Neural cell (in vitro differentiated cells): Measurements from ENCODE around the gene SVOPL. TPM values are rescaled to one million over a fixed set of nuclear protein-coding genes. Genes with fewer than 3 reads are reported as not detected.

ENCODE experiments used
- H2AFZ ChIP-seq: fragments of 200-600, 300-800 bp; sonication (generic), shearing (Covaris generic); 2 replicates; pipeline ENCODE4 v1.6.0; 2014; ENCODE audit warnings: low read depth, mild to moderate bottlenecking, antibody characterized with exemption, low read length, moderate library complexity
- H3F3A ChIP-seq: fragments of 200-600 bp; shearing (Covaris generic); 2 replicates; pipeline ENCODE4 v1.6.1; 2016; ENCODE audit warnings: mild to moderate bottlenecking, moderate library complexity, mixed read lengths, antibody characterized with exemption, low read length; ENCODE audit not compliant: insufficient read depth, poor library complexity, severe bottlenecking
- H3K27ac ChIP-seq: fragments of 200-600, 300-800 bp; sonication (generic), shearing (Covaris generic); 2 replicates; pipeline ENCODE4 v1.5.1; 2014; ENCODE audit warnings: mild to moderate bottlenecking, low read length, moderate library complexity
- H3K27me3 ChIP-seq: fragments of 300-800, 200-600 bp; sonication (generic), shearing (Covaris generic); 2 replicates; pipeline ENCODE4 v1.6.0; 2014; ENCODE audit warnings: mild to moderate bottlenecking, low read depth, low read length, moderate library complexity; ENCODE audit not compliant: insufficient read depth
- H3K36me3 ChIP-seq: fragments of 300-800, 200-600 bp; sonication (generic), shearing (Covaris generic); 2 replicates; pipeline ENCODE4 v1.5.1; 2014; ENCODE audit warnings: mild to moderate bottlenecking, antibody characterized with exemption, low read length, moderate library complexity; ENCODE audit not compliant: insufficient read depth
- H3K4me2 ChIP-seq: fragments of 300-800, 200-600 bp; sonication (generic), shearing (Covaris generic); 2 replicates; pipeline ENCODE4 v1.6.0; 2014; ENCODE audit warnings: mild to moderate bottlenecking, low read length
- H3K4me3 ChIP-seq: fragments of 300-800, 200-600 bp; sonication (generic), shearing (Covaris generic); 2 replicates; pipeline ENCODE4 v1.5.1; 2014; ENCODE audit warnings: mild to moderate bottlenecking, low read length, moderate library complexity
- H3K79me2 ChIP-seq: fragments of 200-600 bp; shearing (Covaris generic); replicated peaks from 2 replicates; pipeline ENCODE4 v1.6.0; 2014; ENCODE audit warnings: mild to moderate bottlenecking, low read length, moderate library complexity; ENCODE audit not compliant: insufficient read depth
- H3K9ac ChIP-seq: fragments of 300-800, 200-600 bp; sonication (generic), shearing (Covaris generic); 2 replicates; pipeline ENCODE4 v1.6.1; 2016; ENCODE audit warnings: mild to moderate bottlenecking, low read length, mixed read lengths
- H3K9me2 ChIP-seq: fragments of 200-600 bp; shearing (Covaris generic); 2 replicates; pipeline ENCODE4 v1.6.1; 2016; ENCODE audit warnings: mild to moderate bottlenecking, low read length, mixed read lengths; ENCODE audit not compliant: insufficient read depth
- H3K9me3 ChIP-seq: fragments of 200-600, 300-800 bp; sonication (generic), shearing (Covaris generic); 2 replicates; pipeline ENCODE4 v1.6.1; 2016; ENCODE audit warnings: mild to moderate bottlenecking, mixed run types, low read length, moderate library complexity, mixed read lengths
- H4K20me1 ChIP-seq: fragments of 200-600 bp; shearing (Covaris generic); 2 replicates; pipeline ENCODE4 v1.6.1; 2016; ENCODE audit warnings: mild to moderate bottlenecking, mixed run types; ENCODE audit not compliant: insufficient read depth
- CTCF ChIP-seq: fragments of 450-650 bp; IDR thresholded peaks from 2 replicates; pipeline ENCODE4 v1.5.1; 2014; ENCODE audit warnings: antibody characterized with exemption, mild to moderate bottlenecking, moderate library complexity; ENCODE audit not compliant: poor library complexity, severe bottlenecking
- EP300 ChIP-seq: fragments of 450-650 bp; conservative IDR thresholded peaks from 2 replicates; pipeline ENCODE4 v1.6.1; 2014; ENCODE audit warnings: antibody characterized with exemption, mild to moderate bottlenecking, moderate library complexity; ENCODE audit not compliant: poor library complexity, severe bottlenecking
- EZH2 ChIP-seq: fragments of 200-600, 300-800 bp; shearing (Covaris generic), sonication (generic); IDR thresholded peaks from 2 replicates; pipeline ENCODE4 v1.6.1; 2014; ENCODE audit warnings: antibody characterized with exemption, low read length, borderline replicate concordance, mild to moderate bottlenecking; ENCODE audit not compliant: insufficient read depth, poor library complexity, severe bottlenecking
- MXI1 ChIP-seq: fragments of 450-650 bp; conservative IDR thresholded peaks from 2 replicates; pipeline ENCODE4 v1.6.1; 2014; ENCODE audit warnings: antibody characterized with exemption, mild to moderate bottlenecking; ENCODE audit not compliant: poor library complexity, severe bottlenecking
- POLR2AphosphoS5 ChIP-seq: IDR thresholded peaks from 2 replicates; pipeline ENCODE4 v1.6.1; 2012
- RAD21 ChIP-seq: fragments of 450-650 bp; conservative IDR thresholded peaks from 2 replicates; pipeline ENCODE4 v1.6.1; 2014; ENCODE audit warnings: antibody characterized with exemption, mild to moderate bottlenecking, moderate library complexity
- REST ChIP-seq: IDR thresholded peaks from 2 replicates; pipeline ENCODE4 v1.6.1; 2012; ENCODE audit warnings: borderline replicate concordance
- SMC3 ChIP-seq: fragments of 450-650 bp; conservative IDR thresholded peaks from 2 replicates; pipeline ENCODE4 v1.6.1; 2014; ENCODE audit warnings: antibody characterized with exemption, mild to moderate bottlenecking, moderate library complexity; ENCODE audit not compliant: poor library complexity
- TAF1 ChIP-seq: IDR thresholded peaks from 2 replicates; pipeline ENCODE4 v1.6.1; 2012; ENCODE audit warnings: low read depth
- polyA plus RNA-seq: library from polyadenylated mRNA; depleted of rRNA; stranded (reverse); fragments of >200 nt; gene quantifications from 2 replicates; pipeline ENCODE4 v1.2.3, GENCODE V29; 2014

The SVOPL gene
- polyA plus RNA-seq, 1 donor from 2014 or later: 0.93 TPM

- Histone ChIP-seq H3K79me2 (no peaks in the 10 kb centered on the region), H3K27ac (no peak overlapping the region), H3K36me3 (peaks cover 21% of the 10 kb centered on the region), H3K9ac (no peak overlapping the region), H3K9me2 (no peaks in the 10 kb centered on the region), H2AFZ (no peak overlapping the region), H3K4me2 (no peak overlapping the region), H3K27me3 (no peaks in the 10 kb centered on the region), H3K4me3 (no peak overlapping the region), H3F3A (no peaks in the 10 kb centered on the region), H3K9me3 (no peaks in the 10 kb centered on the region), H4K20me1 (no peaks in the 10 kb centered on the region)
- TF ChIP-seq MXI1: no peak
- TF ChIP-seq RAD21: no peak
- no peak for TF ChIP-seq SMC3
- no peak for TF ChIP-seq TAF1
- TF ChIP-seq EP300: no peak
- TF ChIP-seq POLR2AphosphoS5: no peak
- no peak for TF ChIP-seq EZH2
Measured at GRCh38 chr7:138575897-138576428, 125.2 kb downstream of the SVOPL start.

GRCh38 chr7:138573741-138574140 is 127.4 kb downstream of the SVOPL start:
- no peak overlapping the region for H3K4me2 ChIP-seq
- no peaks in the 10 kb centered on the region for H3K27me3 ChIP-seq
- peaks cover 25% of the 10 kb centered on the region for H3K36me3 ChIP-seq
- no peak overlapping the region for H3K9ac ChIP-seq
- H3K27ac ChIP-seq: no peak overlapping the region
- peaks cover 4% of the 10 kb centered on the region for H3K79me2 ChIP-seq
- H3K9me2 ChIP-seq: no peaks in the 10 kb centered on the region
- H3F3A ChIP-seq: no peaks in the 10 kb centered on the region
- H2AFZ ChIP-seq: no peak overlapping the region
- no peaks in the 10 kb centered on the region for H4K20me1 ChIP-seq
- no peak overlapping the region for H3K4me3 ChIP-seq
- no peaks in the 10 kb centered on the region for H3K9me3 ChIP-seq
- no peak for TF ChIP-seq EZH2
- no peak for TF ChIP-seq CTCF
- no peak for TF ChIP-seq SMC3
- TF ChIP-seq TAF1: no peak
- TF ChIP-seq POLR2AphosphoS5: no peak
- no peak for TF ChIP-seq REST
- no peak for TF ChIP-seq RAD21
- TF ChIP-seq EP300: no peak
- no peak for TF ChIP-seq MXI1
